HEK293 (cell line): ENCODE measurements around the gene DMKN.

Experiments
- CTCF ChIA-PET: fragments of 350-600 bp; formaldehyde crosslinking; extraction: SDS; loops from one replicate; lab custom pipeline; 2021; ENCODE audit warnings: antibody characterized with exemption; lab: Yijun Ruan, JAX
- POLR2A ChIA-PET: fragments of 300-600 bp; formaldehyde crosslinking; extraction: SDS; loops from one replicate; lab custom pipeline; 2020; ENCODE audit warnings: antibody characterized with exemption, inconsistent platforms; lab: Yijun Ruan, JAX
- H3K27ac ChIP-seq: fragments of 200-500 bp; sonication (Bioruptor generic); 2 replicates; pipeline ENCODE4 v1.5.1; 2014; ENCODE audit warnings: low read depth, low read length, control low read depth, inconsistent platforms; ENCODE audit errors: extremely low read depth
- H3K36me3 ChIP-seq, 2 experiments: fragments of 200-500 bp in 1 of 2; sonication (Bioruptor generic) in 1 of 2; 1 replicate in 1 of 2; 2 replicates in 1 of 2; pipeline ENCODE4 v1.5.1; 2014 to 2017; ENCODE audit warnings: inconsistent platforms in 2 of 2, low read length in 2 of 2; ENCODE audit not compliant: control insufficient read depth in 2 of 2, insufficient read depth in 1 of 2
- H3K4me1 ChIP-seq: fragments of 200-500 bp; sonication (Bioruptor generic); 2 replicates; pipeline ENCODE4 v1.5.1; 2014; ENCODE audit warnings: mild to moderate bottlenecking, low read length, inconsistent platforms; ENCODE audit not compliant: control insufficient read depth, insufficient read depth
- H3K4me3 ChIP-seq: 2 replicates; pipeline ENCODE4 v1.5.1; 2011; ENCODE audit warnings: low read depth, mild to moderate bottlenecking, control low read depth, low read length, moderate library complexity
- H3K9me3 ChIP-seq: fragments of 200-500 bp; sonication (Bioruptor generic); 2 replicates; pipeline ENCODE4 v1.5.1; 2014; ENCODE audit warnings: low read depth, low read length, inconsistent platforms; ENCODE audit not compliant: control insufficient read depth, insufficient read depth
- CTCF ChIP-seq: fragments of 450-650 bp; formaldehyde crosslinking; IDR thresholded peaks from 2 replicates; pipeline ENCODE4 v1.5.1; 2016; ENCODE audit warnings: missing biosample characterization, missing genetic modification characterization
- IKZF3 ChIP-seq: fragments of 450-650 bp; IDR thresholded peaks from 2 replicates; pipeline ENCODE4 v1.5.0; 2018; ENCODE audit warnings: missing biosample characterization, mild to moderate bottlenecking, missing genetic modification characterization, moderate library complexity
- INSM2 ChIP-seq: fragments of 450-650 bp; formaldehyde crosslinking; IDR thresholded peaks from 2 replicates; pipeline ENCODE4 v1.5.1; 2016; ENCODE audit warnings: missing biosample characterization, missing genetic modification characterization
- OVOL3 ChIP-seq: fragments of 450-650 bp; formaldehyde crosslinking; IDR thresholded peaks from 2 replicates; pipeline ENCODE4 v1.5.1; 2016; ENCODE audit warnings: missing biosample characterization, missing genetic modification characterization
- SCRT2 ChIP-seq: fragments of 450-650 bp; formaldehyde crosslinking; IDR thresholded peaks from 2 replicates; pipeline ENCODE4 v1.5.1; 2016; ENCODE audit warnings: missing biosample characterization, missing genetic modification characterization
- SP3 ChIP-seq: fragments of 450-650 bp; formaldehyde crosslinking; IDR thresholded peaks from 2 replicates; pipeline ENCODE4 v1.5.1; 2016; ENCODE audit warnings: missing biosample characterization, missing genetic modification characterization
- ZBTB6 ChIP-seq: fragments of 450-650 bp; formaldehyde crosslinking; IDR thresholded peaks from 2 replicates; pipeline ENCODE4 v1.5.1; 2017; ENCODE audit warnings: missing biosample characterization, missing genetic modification characterization
- ZEB2 ChIP-seq: fragments of 450-650 bp; formaldehyde crosslinking; IDR thresholded peaks from 2 replicates; pipeline ENCODE4 v1.5.1; 2016; ENCODE audit warnings: missing biosample characterization, missing genetic modification characterization
- ZNF133 ChIP-seq: fragments of 450-650 bp; formaldehyde crosslinking; IDR thresholded peaks from 2 replicates; pipeline ENCODE4 v1.5.1; 2016; ENCODE audit warnings: missing biosample characterization, missing genetic modification characterization
- ZNF146 ChIP-seq: fragments of 450-650 bp; formaldehyde crosslinking; IDR thresholded peaks from 2 replicates; pipeline ENCODE4 v1.5.1; 2016; ENCODE audit warnings: missing biosample characterization, missing genetic modification characterization
- ZNF223 ChIP-seq: fragments of 450-650 bp; formaldehyde crosslinking; IDR thresholded peaks from 2 replicates; pipeline ENCODE4 v1.5.1; 2016; ENCODE audit warnings: missing biosample characterization, missing genetic modification characterization
- ZNF274 ChIP-seq, 2 experiments: fragments of 200-500 bp in 1 of 2; fragments of 450-650 bp in 1 of 2; sonication (Bioruptor generic) in 1 of 2; formaldehyde crosslinking in 1 of 2; IDR thresholded peaks; 2 replicates each; pipeline versions ENCODE4 v1.5.1 to v1.6.1; 2014 to 2016; ENCODE audit warnings: borderline replicate concordance in 1 of 2, inconsistent platforms in 1 of 2, low read length in 1 of 2, missing biosample characterization in 1 of 2, missing genetic modification characterization in 1 of 2
- ZNF311 ChIP-seq: fragments of 450-650 bp; formaldehyde crosslinking; IDR thresholded peaks from 2 replicates; pipeline ENCODE4 v1.5.1; 2017; ENCODE audit warnings: missing biosample characterization, missing genetic modification characterization, borderline replicate concordance
- ZNF335 ChIP-seq: fragments of 450-650 bp; formaldehyde crosslinking; conservative IDR thresholded peaks from 2 replicates; pipeline ENCODE4 v1.5.1; 2016; ENCODE audit warnings: missing biosample characterization, missing genetic modification characterization
- ZNF341 ChIP-seq: fragments of 450-650 bp; formaldehyde crosslinking; IDR thresholded peaks from 2 replicates; pipeline ENCODE4; 2016; ENCODE audit warnings: low read depth, missing biosample characterization, missing genetic modification characterization
- ZNF394 ChIP-seq: fragments of 450-650 bp; formaldehyde crosslinking; IDR thresholded peaks from 2 replicates; pipeline ENCODE4 v1.5.1; 2016; ENCODE audit warnings: missing biosample characterization, missing genetic modification characterization, mild to moderate bottlenecking, moderate library complexity, borderline replicate concordance
- ZNF423 ChIP-seq: fragments of 450-650 bp; formaldehyde crosslinking; IDR thresholded peaks from 2 replicates; pipeline ENCODE4 v1.5.1; 2016; ENCODE audit warnings: missing biosample characterization, missing genetic modification characterization
- ZNF596 ChIP-seq: fragments of 450-650 bp; IDR thresholded peaks from 2 replicates; pipeline ENCODE4 v1.5.0; 2018; ENCODE audit warnings: missing biosample characterization, mild to moderate bottlenecking, missing genetic modification characterization, moderate library complexity
- ZNF629 ChIP-seq: fragments of 450-650 bp; formaldehyde crosslinking; IDR thresholded peaks from 2 replicates; pipeline ENCODE4 v1.5.1; 2017; ENCODE audit warnings: missing biosample characterization, missing genetic modification characterization
- ZNF677 ChIP-seq: fragments of 450-650 bp; IDR thresholded peaks from 2 replicates; pipeline ENCODE4 v1.5.0; 2018; ENCODE audit warnings: missing biosample characterization, mild to moderate bottlenecking, missing genetic modification characterization, moderate library complexity
- ZNF768 ChIP-seq: fragments of 450-650 bp; formaldehyde crosslinking; IDR thresholded peaks from 2 replicates; pipeline ENCODE4 v1.5.1; 2018; ENCODE audit warnings: missing biosample characterization, mild to moderate bottlenecking, missing genetic modification characterization
- ZNF777 ChIP-seq: fragments of 450-650 bp; formaldehyde crosslinking; IDR thresholded peaks from 2 replicates; pipeline ENCODE4 v1.5.1; 2017; ENCODE audit warnings: missing biosample characterization, missing genetic modification characterization, borderline replicate concordance
- ZSCAN23 ChIP-seq: fragments of 450-650 bp; formaldehyde crosslinking; IDR thresholded peaks from 2 replicates; pipeline ENCODE4 v1.5.1; 2016; ENCODE audit warnings: missing biosample characterization, missing genetic modification characterization

The DMKN gene

GRCh38 chr19:35558400-35559280 is 45.2 kb upstream of the DMKN start:
- Histone ChIP-seq H3K36me3 (no peaks in the 10 kb centered on the region), H3K4me1 (peaks cover 10% of the 10 kb centered on the region), H3K9me3 (no peaks in the 10 kb centered on the region; the same call in 1 of the 2 replicates), H3K4me3 (no peak overlapping the region), H3K27ac (no peak overlapping the region)
- ChIA-PET POLR2A (interaction anchor here (0.5 to 2.1 kb wide), 14 partner anchors 10 to 187 kb away, joined by 3 to 12 read pairs (median 4); partner anchors contain the start of genes COX6B1, HAUS5, PSENEN and RBM42), CTCF (interaction anchor here (0.6 to 4.7 kb wide), 10 partner anchors 11 to 264 kb away, joined by 3 to 53 read pairs (median 4); partner anchors contain the start of gene COX6B1)
- TF ChIP-seq IKZF3 (tag by site-specific recombination) (0 out of 2 replicates have a peak, but pooled peaks have one; percentile 54), ZNF133 (tag by site-specific recombination) (no peak), SP3 (peak; percentile 71; the same call in 1 of the 2 replicates), OVOL3 (tag by site-specific recombination) (no peak), ZNF677 (tag by site-specific recombination) (0 out of 2 replicates have a peak, but pooled peaks have one; percentile 36), SCRT2 (tag by site-specific recombination) (0 out of 2 replicates have a peak, but pooled peaks have one; percentile 33), ZNF341 (tag by site-specific recombination) (peak; percentile 23; the same call in 1 of the 2 replicates), ZNF274 (IDR thresholded peaks at IDR 0.05; ENCODE audit: low read length) (no peak), ZNF274 (tag by site-specific recombination; IDR thresholded peaks at IDR 0.05; ENCODE audit: borderline replicate concordance) (peak; percentile 46; the same call in 1 of the 2 replicates), ZNF629 (tag by site-specific recombination) (no peak), ZNF777 (tag by site-specific recombination) (peak; percentile 56; the same call in 1 of the 2 replicates), ZNF768 (no peak), ZNF423 (tag by site-specific recombination) (0 out of 2 replicates have a peak, but pooled peaks have one; percentile 39), CTCF (tag by site-specific recombination) (peak; percentile 18; the same call in 1 of the 2 replicates), ZNF311 (tag by site-specific recombination) (no peak), ZBTB6 (tag by site-specific recombination) (peak; percentile 52; the same call in 1 of the 2 replicates), ZNF223 (tag by site-specific recombination) (peak; percentile 54; the same call in 1 of the 2 replicates), ZSCAN23 (tag by site-specific recombination) (0 out of 2 replicates have a peak, but pooled peaks have one; percentile 29), ZNF394 (tag by site-specific recombination) (no peak), ZNF146 (tag by site-specific recombination) (0 out of 2 replicates have a peak, but pooled peaks have one; percentile 6), ZNF335 (tag by site-specific recombination) (peak; percentile 91), INSM2 (0 out of 2 replicates have a peak, but pooled peaks have one; percentile 9), ZNF596 (tag by site-specific recombination) (0 out of 2 replicates have a peak, but pooled peaks have one; percentile 52), ZEB2 (peak; percentile 64; the same call in 1 of the 2 replicates)
